ENCODE data around the gene C19orf47.
A peak's percentile ranks its signal among the peaks of the same experiment; 100 is the strongest.

The C19orf47 gene

DNA sequence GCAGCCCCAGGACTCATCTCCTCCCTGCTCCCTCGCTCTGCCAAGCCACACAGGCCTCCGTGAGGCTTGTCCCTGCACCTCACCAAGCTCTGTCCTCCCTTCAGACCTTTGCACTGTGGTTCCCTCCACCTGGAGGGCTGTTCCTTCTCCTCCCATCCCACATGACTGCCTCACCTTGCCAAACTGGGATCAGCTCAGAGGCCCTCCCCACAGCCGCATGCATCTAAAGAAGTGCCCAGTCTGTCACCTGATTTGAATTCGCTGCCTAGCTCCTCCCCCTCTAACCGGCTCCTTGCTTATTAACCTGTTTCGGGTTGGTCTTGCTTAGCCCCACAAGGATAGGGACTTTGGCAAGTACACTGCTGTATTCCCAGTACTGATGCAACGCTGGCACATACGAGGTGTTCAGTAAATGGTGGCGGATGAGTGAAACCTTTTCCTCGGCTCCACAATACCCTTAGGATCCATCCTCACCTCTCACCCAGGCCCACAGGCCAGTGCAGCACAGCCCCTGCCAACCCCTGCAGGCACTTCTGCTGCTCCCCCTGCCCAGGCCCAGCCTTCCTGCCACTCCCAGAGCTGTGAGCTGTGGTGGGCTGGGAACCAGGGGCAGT lies 67.5 kb downstream of the C19orf47 start:
- DNase-seq = peak; percentile 38

DNA sequence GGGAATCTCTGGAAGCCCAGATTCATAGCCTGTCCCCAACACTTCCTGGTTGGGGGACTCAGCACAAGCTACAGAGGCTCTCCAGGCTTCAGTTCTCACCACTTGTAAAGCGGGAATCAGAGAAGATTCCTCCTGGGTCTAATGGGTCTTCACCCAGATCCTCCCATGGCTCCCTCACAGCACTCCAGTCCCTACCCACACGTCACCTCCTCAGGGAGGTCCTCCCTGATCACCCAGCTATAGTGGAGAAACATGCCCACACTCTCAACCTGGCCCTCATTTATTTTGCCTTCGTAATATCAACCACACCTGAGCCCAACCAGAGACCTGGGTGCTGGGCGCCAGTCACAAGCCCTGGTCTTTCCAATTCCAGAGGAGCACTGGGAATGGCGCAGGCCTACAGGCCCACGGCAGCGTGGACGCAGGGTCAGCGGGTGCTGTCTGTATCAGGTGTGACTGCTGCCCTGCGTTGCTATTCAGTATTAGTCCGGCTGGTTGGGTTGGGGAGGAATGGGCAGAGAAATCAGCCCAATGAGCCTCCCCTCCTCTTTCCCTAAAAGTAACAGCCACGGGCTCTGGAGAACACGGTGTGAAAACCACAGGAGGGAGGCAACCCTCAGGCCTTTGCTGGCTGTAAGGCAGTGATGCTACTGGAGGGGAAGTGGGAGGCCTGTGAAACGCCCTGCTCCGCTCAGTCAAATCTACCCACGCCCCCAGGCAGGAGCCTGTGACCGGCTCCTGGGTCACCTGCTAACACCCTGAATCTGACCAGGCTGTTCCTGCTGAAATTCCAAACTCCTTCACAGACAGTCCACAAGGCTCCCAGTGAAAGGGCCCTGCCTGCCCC lies 68.2 kb downstream of the C19orf47 start:
- no peak for DNase-seq

DNA sequence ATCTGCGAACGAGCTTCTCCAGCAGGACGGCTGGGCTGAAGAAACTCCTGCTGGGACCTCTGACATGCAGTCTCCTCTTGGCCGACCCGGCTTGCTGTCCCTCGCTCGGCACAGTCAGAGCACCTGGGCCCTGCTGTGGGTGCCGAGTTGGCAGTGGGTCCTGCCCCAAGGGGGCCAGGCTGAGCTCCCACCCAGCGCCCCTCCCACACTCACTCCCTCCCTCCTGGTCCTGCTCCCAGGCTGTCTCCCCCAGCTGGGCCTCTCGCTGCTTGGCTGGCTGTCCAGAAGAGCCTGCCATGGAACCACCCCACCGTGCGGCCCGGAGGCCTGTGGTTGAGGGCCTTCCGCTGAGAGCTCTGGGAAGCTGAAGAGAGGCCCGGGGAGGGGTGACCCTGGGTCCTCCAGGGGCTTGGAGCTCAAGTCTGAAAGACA lies 69.1 kb downstream of the C19orf47 start:
- no peak for DNase-seq

DNA sequence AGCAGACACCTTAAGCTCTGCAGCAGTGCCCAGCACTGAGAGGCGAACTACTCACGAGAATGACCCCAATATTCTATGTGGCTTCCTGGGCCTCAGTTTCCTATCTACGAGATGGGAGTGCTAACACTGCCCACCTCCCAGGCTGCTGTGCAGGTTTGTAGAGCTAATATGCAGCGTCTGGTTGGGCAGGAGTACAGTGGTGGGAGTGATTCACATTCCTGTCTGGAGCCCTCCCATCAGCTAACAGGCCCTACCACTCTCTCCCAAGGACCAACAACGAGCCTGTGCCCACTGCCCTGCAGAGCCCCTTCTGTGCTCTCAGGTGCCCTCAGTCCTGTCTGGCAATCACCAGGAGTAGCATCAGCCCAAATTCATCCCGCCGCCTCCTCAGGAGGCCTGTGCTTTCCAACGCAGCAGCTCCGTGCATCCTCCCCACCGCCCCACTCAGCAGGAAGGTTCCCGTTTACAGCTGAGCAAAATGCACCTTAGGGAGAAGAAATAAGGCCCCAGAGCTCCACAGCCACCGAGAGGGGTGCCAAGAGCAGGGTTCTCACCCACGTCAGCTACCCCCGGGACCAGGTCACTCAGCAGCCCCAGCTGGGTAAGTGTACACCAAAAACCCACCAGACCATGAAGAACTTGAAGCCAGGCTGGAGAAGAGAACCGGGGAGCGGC lies 69.7 kb downstream of the C19orf47 start:
- no peak for DNase-seq

DNA sequence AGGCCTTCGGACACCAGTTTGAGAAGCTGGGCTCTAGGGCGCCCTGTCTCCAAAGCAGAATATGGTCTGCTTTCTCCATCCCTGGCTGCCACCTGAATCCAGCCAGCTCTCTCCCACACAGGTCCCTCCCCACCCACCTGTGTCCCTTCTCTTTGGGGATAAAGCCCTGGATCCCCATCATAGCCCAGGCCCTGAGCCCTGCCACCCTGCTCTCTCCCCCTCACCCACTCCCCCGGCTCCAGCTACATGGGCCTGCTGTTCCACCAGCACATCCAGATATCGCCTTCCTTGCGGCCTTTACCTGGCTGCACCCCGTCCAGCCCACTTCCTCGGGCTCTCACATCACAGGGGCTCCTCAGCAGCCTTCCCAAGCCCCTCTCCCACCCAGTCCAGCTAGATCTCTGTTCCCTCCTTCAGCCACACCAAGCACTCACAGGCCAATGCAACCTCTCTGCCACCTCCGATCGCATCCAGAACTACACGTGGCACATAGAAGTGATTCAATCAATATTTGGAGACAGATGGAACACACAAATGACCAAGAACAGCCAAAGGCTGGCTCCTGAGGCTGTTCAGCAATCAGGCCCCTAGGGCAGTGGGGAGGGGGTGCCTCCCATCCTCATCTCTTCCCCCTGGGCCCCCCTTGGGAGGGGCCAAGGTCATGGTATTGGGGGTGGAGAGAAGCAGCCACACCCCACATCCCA lies 70.7 kb downstream of the C19orf47 start:
- DNase-seq = no peak

DNA sequence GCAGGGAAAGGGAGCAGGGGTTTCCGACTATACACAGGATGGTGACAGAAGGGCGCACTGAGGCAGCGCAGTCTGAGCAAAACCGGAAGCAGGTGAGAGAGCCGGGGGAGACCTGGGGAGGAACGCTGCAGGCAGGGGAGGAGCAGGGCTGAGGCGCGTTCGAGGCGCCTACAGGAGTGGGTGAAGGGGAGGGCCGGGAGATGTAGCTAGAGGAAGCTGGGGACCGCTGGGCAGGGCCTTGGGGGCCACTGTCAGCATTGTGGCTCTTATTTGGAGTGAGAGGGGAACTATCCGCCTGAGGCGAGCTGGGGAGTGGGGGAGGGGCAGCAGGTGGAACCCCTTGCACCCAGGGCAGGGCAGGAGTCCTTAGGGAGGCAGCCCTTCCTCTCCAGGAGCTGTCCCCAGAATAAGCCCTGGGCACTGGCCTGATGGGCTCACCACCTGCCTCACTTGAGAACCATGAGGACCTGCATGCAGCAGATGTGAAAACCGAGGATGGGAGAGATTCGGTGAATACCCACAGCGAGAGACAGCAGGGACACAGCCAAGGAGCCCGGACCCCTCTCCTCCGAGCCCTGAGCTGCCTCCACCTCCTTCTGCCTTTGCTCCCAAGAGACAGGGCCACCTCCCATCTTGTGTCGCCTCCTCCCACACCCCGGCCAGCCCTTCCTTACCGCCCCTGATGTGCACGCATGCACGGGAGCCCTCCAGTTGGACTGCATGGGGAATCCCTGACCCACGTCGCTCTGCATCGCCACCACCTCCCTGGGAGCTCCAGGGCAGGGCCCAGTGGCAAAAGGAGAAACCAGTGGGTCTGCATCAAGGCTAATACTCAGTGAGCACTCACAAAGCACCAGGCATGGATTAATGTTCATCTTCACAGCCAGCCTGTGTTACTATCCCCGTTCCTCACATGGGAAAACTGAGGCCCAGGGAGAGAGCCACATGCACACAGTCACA lies 73.3 kb downstream of the C19orf47 start:
- no peak for DNase-seq

DNA sequence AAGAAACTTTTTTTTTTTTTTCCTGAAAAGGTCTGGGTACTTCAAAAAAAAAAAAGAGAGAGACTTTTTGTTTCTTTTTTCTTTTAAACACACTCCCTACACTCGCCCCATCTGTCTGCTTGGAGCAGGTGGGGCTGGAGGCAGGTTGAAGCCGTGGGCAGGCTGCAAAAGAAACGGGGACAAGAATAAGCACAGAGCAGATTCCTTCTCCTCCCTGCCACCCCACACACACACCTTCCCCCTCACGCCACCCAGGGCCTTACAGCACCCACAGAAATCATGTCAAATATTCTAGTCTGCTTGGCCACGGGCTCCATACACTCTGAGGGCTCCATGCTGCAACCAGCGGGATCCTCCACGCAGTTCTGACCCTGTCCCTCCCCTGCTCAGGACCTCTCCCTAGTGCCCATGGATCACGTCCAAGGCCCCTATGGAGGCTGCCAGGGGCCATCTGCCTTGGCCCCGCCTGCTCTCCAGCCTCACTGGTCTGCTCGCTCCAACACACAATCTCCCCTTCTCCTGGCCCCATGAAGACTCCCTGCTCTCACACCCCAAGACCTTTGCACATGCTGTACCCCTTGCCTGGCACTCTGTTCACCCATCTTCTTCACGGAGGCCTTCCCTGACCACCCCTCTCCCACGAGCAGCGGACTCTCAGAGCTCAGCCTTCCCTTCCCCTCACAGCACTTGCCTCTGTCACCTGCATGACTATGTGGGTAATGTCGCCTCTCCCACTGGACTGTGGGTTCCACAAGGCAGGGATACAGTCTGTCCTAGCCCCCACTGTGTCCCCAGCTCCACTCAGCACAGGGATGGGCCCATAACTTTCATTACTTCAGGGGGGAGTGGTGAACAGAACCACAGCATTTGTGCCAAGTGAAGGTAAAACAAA lies 74.5 kb downstream of the C19orf47 start:
- DNase-seq = no peak

DNA sequence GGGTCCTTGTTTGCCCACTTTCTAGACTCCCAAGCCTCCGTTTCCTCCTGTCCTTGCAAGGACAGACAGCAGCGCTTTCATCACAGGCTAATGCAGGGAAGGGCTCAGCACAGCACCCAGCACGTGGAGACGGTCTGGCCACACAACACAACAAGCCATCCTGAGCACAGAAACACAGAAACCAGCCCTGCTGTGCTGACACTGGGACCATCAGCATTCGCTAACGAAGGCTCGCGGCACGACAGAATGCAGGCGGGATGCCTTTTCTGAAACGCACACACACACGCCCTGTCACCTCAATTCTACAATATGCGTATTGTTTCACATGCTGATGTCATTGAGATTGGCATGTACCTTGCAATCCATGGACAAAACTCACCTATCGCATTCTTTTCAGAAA lies 75.9 kb downstream of the C19orf47 start:
- DNase-seq = no peak

DNA sequence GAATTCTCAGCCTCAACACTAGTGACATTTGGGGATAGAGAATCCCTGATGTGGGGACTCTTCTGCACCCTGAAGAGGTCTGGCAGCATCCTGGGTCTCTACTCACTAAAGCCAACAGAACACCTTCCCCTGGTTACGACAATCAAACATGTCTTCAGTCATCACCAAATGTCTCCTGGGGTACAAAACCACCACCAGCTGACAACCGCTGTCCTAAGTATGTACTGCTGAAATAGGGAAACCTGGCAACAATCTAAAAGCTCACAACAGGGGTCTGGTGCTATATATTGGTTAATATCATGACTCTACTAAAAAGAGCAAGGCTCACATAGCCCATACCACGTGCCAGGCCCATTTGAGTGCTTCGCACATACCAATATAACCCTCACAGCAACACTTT lies 76.5 kb downstream of the C19orf47 start:
- DNase-seq = no peak

DNA sequence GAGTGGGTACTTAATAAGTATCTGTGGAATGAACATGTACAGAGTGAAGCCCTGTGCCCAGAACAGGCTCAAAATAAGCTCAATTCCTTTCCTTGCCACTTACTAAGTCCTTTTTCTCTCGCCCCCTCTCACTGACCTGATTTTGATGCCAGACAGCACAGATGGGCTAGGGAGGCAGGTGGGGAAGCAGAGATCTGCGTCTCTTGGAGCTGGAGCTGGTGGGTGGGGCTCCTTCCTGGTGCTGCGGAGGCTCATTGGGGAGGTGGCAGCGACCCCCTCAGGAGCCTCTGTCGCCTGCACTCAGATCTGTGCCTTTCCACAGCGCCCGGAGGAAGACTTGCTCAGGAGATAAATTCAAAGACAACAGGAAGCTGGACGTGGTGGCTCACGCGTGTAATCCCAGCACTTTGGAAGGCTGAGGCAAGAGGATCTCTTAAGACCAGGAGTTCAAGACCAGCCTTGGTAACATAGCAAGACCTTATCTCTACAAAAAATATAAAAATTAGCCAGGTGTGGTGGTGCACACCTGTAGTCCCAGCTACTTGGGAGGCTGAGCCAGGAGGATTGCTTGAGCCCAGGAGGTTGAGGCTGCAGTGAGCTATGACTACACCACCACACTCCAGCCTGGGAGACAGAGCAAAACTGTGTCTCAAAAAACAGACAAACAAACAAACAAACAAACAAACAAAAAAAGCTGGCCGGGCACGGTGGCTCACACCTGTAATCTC lies 77.7 kb downstream of the C19orf47 start:
- DNase-seq = no peak
